Activated CD4-positive, alpha-beta T cell treated with anti-CD3 and anti-CD28 coated beads for 36 hours (primary cell): Measurements from ENCODE around the gene STRIP2. TPM values are rescaled to one million over a fixed set of nuclear protein-coding genes. Genes with fewer than 3 reads are reported as not detected.
A peak's percentile ranks its signal among the peaks of the same experiment; 100 is the strongest.
"Not testable (repeated sequence)": the region's sequence is repeated elsewhere in the genome, so short reads cannot be mapped to it uniquely, and the experiment has no call there.

Experiments
- ATAC-seq: fragments of 200-7000 bp; cut with Tn5 transposase; one replicate; pipeline ENCODE4 v1.10.0; 2021; ENCODE audit warnings: mild to moderate bottlenecking, moderate library complexity
- CTCF ChIA-PET: fragments of 350-600 bp; sonication (Branson Sonifier 250); formaldehyde crosslinking; loops from one replicate; lab custom pipeline; 2021; ENCODE audit warnings: antibody characterized with exemption; lab: Charles Lee
- POLR2A ChIA-PET: fragments of 350-600 bp; sonication (Branson Sonifier 250); formaldehyde crosslinking; loops from one replicate; lab custom pipeline; 2021; ENCODE audit warnings: antibody characterized with exemption, inconsistent platforms; lab: Charles Lee
- DNase-seq: peaks from one replicate; pipeline ENCODE4 v3.0.0-alpha.2; 2020
- H3K27ac Mint-ChIP-seq: one replicate; pipeline ENCODE4 v1.8.0; 2021; ENCODE audit warnings: mixed read lengths
- H3K27me3 Mint-ChIP-seq: one replicate; pipeline ENCODE4 v1.8.0; 2021; ENCODE audit warnings: mixed read lengths
- H3K36me3 Mint-ChIP-seq: one replicate; pipeline ENCODE4 v1.8.0; 2021; ENCODE audit warnings: low read depth, mixed read lengths
- H3K4me1 Mint-ChIP-seq: one replicate; pipeline ENCODE4 v1.8.0; 2021; ENCODE audit warnings: mixed read lengths
- H3K4me3 Mint-ChIP-seq: one replicate; pipeline ENCODE4 v1.8.0; 2021; ENCODE audit warnings: mild to moderate bottlenecking, moderate library complexity, mixed read lengths
- H3K9me3 Mint-ChIP-seq: one replicate; pipeline ENCODE4 v1.8.0; 2021; ENCODE audit warnings: low read depth, mixed read lengths
- intact Hi-C, 2 experiments: fragments of 100-400 bp; cut with DNase I in 1 of 2; cut with micrococcal nuclease in 1 of 2; formaldehyde crosslinking; loops; one replicate each; pipeline versions ENCODE4 v1.14.2 to v1.15.1; 2022 to 2024; cut with DNase I, micrococcal nuclease
- total RNA-seq, 2 experiments: library from RNA; stranded (reverse); gene quantifications; one replicate each; pipeline ENCODE4 v1.2.3, GENCODE V29; 2021

Gene STRIP2
- total RNA-seq, 2 experiments from 2014 or later, result 41.3 to 51.8 TPM

DNA sequence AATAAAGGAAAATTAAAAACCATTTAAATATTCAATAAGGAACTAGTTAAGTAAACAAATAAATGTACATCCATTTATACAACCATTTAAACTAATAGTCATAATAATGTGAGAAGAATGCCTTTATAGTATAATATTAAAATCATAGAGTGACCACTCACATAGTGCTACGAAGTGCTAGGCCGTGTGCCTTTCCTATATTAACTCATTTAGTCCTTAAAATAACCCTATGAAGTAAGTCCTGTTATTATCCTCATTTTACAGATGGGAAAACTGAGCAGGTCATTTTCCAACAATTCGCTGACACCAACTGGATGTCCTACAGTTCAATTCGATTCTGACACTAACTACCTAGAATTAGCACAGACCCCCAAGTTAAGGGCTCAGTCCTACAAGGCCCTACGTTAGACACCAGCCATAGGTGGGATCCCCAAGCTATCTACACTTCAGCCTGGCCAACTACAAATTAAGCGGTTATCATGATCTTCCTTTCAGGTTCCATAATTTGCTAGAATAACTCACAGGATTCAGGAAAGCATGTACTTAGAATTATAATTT, 4.1 kb downstream of the STRIP2 start:
- DNase-seq, result no peak
- H3K4me1 Mint-ChIP-seq, result peaks cover 44% of the 10 kb centered on the region
- H3K4me3 Mint-ChIP-seq, result peak overlapping the region; percentile 34
- no peaks in the 10 kb centered on the region for H3K9me3 Mint-ChIP-seq
- peaks cover 55% of the 10 kb centered on the region for H3K36me3 Mint-ChIP-seq
- peak overlapping the region; percentile 93 for H3K27ac Mint-ChIP-seq
- no peak for ATAC-seq
- POLR2A ChIA-PET, result interaction anchor here (0.9 to 1.6 kb wide), 4 partner anchors 20 to 767 kb away, joined by 3 to 10 read pairs (median 6); partner anchors contain the start of gene TMEM209
- intact Hi-C loops, result loop anchor here (1.0 to 10.0 kb wide), 8 partner anchors 34 to 1474 kb away; partner anchors contain the start of genes AHCYL2 (in 1 of the 2), ATP6V1F (in 1 of the 2), CALU (in 1 of the 2) and TNPO3 (in 1 of the 2)
- H3K27me3 Mint-ChIP-seq, result no peaks in the 10 kb centered on the region
- CTCF ChIA-PET, result interaction anchor here (0.9 to 3.5 kb wide), 14 partner anchors 11 to 571 kb away, joined by 3 to 29 read pairs (median 4); no protein-coding TSS in a partner anchor

DNA sequence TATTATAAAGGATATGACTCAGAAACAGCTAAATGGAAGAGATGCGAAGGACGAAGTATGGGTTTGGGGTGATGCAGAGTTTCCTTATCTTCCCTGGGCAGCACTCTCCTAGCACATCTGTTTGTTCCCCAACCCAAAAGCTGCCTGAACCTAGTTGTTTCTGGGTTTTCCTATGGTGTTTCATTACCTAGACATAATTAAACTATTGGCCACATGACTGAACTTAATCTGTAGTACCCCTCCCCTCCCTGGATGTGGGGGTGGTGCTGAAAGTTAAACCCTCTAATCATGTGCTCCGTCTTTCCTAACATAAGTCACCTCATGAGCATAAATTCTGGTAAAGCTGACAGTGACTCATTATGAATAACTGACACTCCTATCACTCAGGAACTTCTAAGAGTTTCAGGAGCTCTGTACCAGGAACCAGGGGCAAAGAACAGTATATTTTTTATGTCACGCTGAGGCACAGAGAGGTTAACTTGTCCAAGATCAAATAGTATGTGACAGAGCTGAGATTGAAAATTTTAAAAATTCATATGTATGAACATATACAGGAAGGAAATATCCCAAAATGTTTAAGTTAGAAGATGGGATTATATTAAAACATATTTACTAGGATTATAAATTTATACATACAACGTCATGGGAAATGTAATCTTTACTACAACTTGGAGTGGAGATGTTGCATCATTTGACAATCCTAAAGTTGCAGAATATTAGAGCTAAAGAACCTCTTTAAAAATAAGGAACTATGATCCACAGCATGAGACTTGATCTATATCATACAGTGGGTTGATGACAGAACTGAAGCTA, 4.8 kb downstream of the STRIP2 start:
- peak overlapping the region; percentile 95 for H3K27ac Mint-ChIP-seq
- peak; percentile 82 for DNase-seq
- ChIA-PET CTCF (interaction anchor here (0.6 to 3.5 kb wide), 15 partner anchors 10 to 848 kb away, joined by 3 to 29 read pairs (median 4); no protein-coding TSS in a partner anchor), POLR2A (interaction anchor here (0.9 to 1.6 kb wide), 5 partner anchors 21 to 766 kb away, joined by 3 to 10 read pairs (median 4); partner anchors contain the start of gene TMEM209)
- no peaks in the 10 kb centered on the region for H3K27me3 Mint-ChIP-seq
- no peaks in the 10 kb centered on the region for H3K9me3 Mint-ChIP-seq
- intact Hi-C loops, result loop anchor here (1.0 to 10.0 kb wide), 11 partner anchors 32 to 1473 kb away; partner anchors contain the start of genes AHCYL2 (in 1 of the 2), ATP6V1F (in 1 of the 2), CALU (in 1 of the 2) and TNPO3 (in 1 of the 2)
- H3K4me1 Mint-ChIP-seq, result peaks cover 42% of the 10 kb centered on the region
- peak overlapping the region; percentile 52 for H3K4me3 Mint-ChIP-seq
- peak; percentile 70 for ATAC-seq
- H3K36me3 Mint-ChIP-seq, result peaks cover 61% of the 10 kb centered on the region

DNA sequence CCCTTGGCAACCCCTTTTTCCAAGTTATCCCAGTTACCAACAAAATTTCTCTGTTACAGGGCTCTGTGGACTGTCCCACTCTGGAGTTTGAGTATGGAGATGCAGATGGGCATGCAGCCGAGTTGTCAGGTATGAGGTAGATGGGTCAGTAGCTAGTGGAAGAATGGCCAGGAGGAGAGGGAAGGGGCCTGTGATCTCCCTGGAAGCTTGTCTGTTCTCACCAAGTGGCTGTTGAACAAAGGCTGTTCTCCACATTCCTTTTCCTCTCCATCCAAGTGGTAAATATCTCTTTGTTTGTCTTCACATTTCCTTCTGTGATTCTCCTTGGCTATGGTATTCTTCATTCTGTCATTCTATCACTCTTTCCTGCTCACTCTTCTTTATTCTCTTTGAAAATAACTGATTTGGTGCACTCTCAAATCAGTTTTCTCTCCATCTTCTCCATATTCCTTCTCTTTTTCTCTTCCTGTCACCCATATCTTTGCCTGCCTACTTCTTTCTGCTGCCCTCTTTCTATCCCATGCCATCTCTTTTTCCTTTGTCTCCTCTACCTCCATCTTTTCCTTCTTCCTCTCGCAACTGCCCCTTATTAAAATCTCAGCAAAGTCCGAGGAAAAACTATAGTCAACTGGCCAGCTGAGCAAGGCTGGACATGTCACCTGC, 5.9 kb downstream of the STRIP2 start:
- intact Hi-C loops, result loop anchor here (1.0 to 10.0 kb wide), 10 partner anchors 31 to 1472 kb away; partner anchors contain the start of genes ATP6V1F (in 1 of the 2), CALU (in 1 of the 2) and TNPO3 (in 1 of the 2)
- H3K27me3 Mint-ChIP-seq, result no peaks in the 10 kb centered on the region

DNA sequence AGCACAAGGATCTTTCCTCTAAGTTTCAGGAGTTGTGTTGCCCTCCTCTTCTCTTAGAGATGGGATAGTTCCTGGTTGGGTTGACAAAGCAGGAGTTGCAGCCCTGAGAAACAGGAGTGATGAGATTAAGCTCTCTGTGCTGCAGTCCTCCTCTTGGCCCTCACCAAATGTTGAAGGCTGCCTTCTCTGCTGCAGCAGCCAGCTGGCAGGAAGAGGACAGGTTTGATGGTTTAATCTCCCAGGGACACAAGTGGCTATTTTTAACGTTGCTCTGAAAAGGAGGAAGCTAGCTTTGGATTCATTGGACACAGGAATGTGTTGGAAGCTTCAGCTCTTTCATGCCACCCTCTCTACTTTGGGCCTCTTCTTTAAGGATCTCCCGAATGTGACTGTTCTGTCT, 9.4 kb downstream of the STRIP2 start:
- intact Hi-C loops, result no loop called here

More for the DNA sequence above, 5.9 kb downstream of the STRIP2 start:
- no peaks in the 10 kb centered on the region for H3K9me3 Mint-ChIP-seq
- ChIA-PET POLR2A (interaction anchor here (1.1 to 1.6 kb wide), 2 partner anchors 23 to 72 kb away, joined by 3 to 9 read pairs; no protein-coding TSS in a partner anchor), CTCF (interaction anchor here (0.6 to 3.5 kb wide), 9 partner anchors 9 to 849 kb away, joined by 3 to 29 read pairs (median 4); no protein-coding TSS in a partner anchor)
- DNase-seq (no peak), ATAC-seq (no peak)
- peaks cover 69% of the 10 kb centered on the region for H3K36me3 Mint-ChIP-seq
- peaks cover 42% of the 10 kb centered on the region for H3K4me1 Mint-ChIP-seq
- H3K4me3 Mint-ChIP-seq, result peak overlapping the region; percentile 52
- peak overlapping the region; percentile 95 for H3K27ac Mint-ChIP-seq

DNA sequence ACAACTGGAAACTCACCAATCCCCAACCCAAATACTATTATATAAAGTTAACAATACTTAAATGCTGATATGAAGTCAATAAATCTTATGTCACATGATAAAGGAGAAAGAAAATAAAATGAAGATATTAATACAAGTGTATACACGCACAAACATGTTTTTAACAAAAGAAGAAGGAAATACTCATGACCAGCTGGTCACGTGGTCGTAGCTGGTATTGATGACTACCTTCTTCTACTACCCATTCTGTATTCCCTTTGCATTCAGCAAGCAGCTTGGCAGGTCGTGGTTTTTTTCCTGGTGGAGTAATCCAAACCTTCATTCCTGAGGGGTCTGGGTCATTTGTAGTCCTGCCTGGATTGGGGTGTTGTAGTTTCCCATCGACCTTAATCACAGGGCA, 10.5 kb downstream of the STRIP2 start:
- DNase-seq, intact Hi-C loops, H3K4me3 Mint-ChIP-seq, H3K9me3 Mint-ChIP-seq, H3K27me3 Mint-ChIP-seq, POLR2A ChIA-PET, CTCF ChIA-PET, H3K27ac Mint-ChIP-seq, ATAC-seq: not testable (repeated sequence)
- Mint-ChIP-seq H3K4me1 (peaks cover 14% of the 10 kb centered on the region), H3K36me3 (peaks cover 89% of the 10 kb centered on the region)

More for the DNA sequence above, 9.4 kb downstream of the STRIP2 start:
- ATAC-seq (no peak), DNase-seq (no peak)
- Mint-ChIP-seq H3K36me3 (peaks cover 80% of the 10 kb centered on the region), H3K9me3 (peaks cover 3% of the 10 kb centered on the region), H3K4me1 (peaks cover 23% of the 10 kb centered on the region), H3K27ac (peak overlapping the region; percentile 24), H3K4me3 (no peak overlapping the region), H3K27me3 (no peaks in the 10 kb centered on the region)
- ChIA-PET CTCF (interaction anchor here (0.7 to 2.4 kb wide), 4 partner anchors 10 to 173 kb away, joined by 3 to 9 read pairs (median 4); partner anchors contain the start of gene STRIP2), POLR2A (no interaction called here)

DNA sequence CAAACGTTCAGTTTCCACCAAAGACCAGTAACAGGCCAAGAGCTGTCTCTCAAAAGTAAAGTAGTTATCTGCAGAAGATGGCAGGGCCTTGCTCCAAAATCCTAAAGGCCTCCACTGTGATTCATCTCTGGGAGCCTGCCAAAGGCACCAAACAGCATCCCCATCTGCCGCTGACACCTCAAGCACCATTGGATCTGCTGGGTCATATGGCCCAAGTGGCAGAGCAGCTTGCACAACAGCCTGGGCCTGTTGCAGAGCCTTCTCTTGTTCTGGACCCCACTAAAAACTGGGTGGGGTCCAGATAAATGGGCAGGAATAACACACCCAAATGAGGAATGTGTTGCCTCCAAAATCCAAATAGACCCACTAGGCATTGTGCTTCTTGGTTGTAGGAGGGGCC, 12.7 kb downstream of the STRIP2 start:
- H3K4me1 Mint-ChIP-seq, POLR2A ChIA-PET, H3K27ac Mint-ChIP-seq, H3K27me3 Mint-ChIP-seq, H3K9me3 Mint-ChIP-seq, CTCF ChIA-PET, ATAC-seq, DNase-seq, intact Hi-C loops, H3K4me3 Mint-ChIP-seq: not testable (repeated sequence)
- H3K36me3 Mint-ChIP-seq, result peaks cover 85% of the 10 kb centered on the region

DNA sequence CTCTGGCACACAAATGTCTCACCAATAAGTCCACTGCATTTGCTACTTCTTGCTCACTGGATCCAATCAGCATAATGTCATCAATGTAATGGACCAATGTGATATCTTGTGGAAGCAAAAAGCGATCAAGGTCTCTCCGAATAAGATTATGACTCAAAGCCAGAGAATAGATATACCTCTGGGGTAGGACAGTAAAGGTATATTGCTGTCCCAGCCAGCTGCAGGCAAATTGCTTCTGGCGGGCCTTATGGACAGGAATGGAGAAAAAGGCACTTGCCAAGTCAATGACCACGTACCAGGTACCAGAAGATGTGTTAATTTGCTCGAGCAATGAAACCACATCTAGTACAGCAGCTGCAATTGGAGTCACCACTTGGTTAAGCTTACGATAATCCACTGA, 13.2 kb downstream of the STRIP2 start:
- intact Hi-C loops, H3K9me3 Mint-ChIP-seq, H3K4me1 Mint-ChIP-seq, H3K27me3 Mint-ChIP-seq, ATAC-seq, H3K27ac Mint-ChIP-seq, H3K4me3 Mint-ChIP-seq, DNase-seq, POLR2A ChIA-PET, CTCF ChIA-PET: not testable (repeated sequence)
- H3K36me3 Mint-ChIP-seq, result peaks cover 89% of the 10 kb centered on the region

DNA sequence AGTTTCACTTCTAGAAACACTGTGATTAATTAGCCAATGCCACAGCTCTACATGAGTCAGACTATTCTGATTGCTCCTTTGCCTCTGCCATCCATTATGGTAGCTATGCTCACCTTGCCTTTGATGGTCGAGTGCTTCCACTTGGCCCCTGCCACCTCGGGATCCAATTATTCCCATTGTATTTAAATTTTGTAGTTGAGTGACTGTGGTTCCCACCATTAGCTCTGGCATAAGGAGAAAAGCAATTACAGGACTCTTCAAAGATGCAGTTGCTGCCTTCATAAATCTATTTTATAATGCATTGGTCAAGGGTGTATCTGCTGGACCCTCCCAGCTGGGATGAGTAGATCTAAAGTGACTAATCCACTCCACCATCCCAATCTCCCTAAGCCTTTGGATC, 14.4 kb downstream of the STRIP2 start:
- intact Hi-C loops, POLR2A ChIA-PET, H3K27ac Mint-ChIP-seq, H3K27me3 Mint-ChIP-seq, H3K9me3 Mint-ChIP-seq, ATAC-seq, H3K4me1 Mint-ChIP-seq, DNase-seq, H3K4me3 Mint-ChIP-seq: not testable (repeated sequence)
- H3K36me3 Mint-ChIP-seq, result peaks cover 91% of the 10 kb centered on the region
- CTCF ChIA-PET, result interaction anchor here (1.6 to 1.7 kb wide), 2 partner anchors 9 to 81 kb away, joined by 4 to 5 read pairs; no protein-coding TSS in a partner anchor

DNA sequence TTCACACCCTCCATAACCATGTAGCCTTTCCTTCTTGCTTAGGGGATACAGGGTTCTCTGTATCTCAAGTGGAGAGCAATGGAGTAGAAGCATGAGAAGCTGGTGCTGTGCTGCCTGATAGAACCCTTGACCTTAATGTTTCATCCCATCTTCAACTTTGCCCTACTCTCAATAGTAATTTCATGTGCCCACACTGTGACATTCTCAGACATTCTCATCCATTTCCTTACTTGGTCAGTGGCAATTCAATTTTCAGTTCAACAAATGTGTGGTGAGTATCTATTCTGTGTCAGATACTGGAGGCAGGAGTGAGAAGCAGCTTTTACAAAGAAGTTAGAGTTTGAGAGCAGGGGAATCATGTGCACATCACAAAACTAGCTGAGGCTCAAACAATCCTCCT, 16.1 kb downstream of the STRIP2 start:
- Mint-ChIP-seq H3K9me3 (peaks cover 6% of the 10 kb centered on the region), H3K4me3 (no peak overlapping the region), H3K36me3 (peaks cover 91% of the 10 kb centered on the region), H3K27ac (no peak overlapping the region), H3K4me1 (no peaks in the 10 kb centered on the region), H3K27me3 (no peaks in the 10 kb centered on the region)
- ATAC-seq (no peak), DNase-seq (no peak)
- intact Hi-C loops, result no loop called here
- CTCF ChIA-PET, result interaction anchor here (0.6 to 1.5 kb wide), 4 partner anchors 8 to 280 kb away, joined by 3 to 4 read pairs (median 3); no protein-coding TSS in a partner anchor
- POLR2A ChIA-PET, result no interaction called here

DNA sequence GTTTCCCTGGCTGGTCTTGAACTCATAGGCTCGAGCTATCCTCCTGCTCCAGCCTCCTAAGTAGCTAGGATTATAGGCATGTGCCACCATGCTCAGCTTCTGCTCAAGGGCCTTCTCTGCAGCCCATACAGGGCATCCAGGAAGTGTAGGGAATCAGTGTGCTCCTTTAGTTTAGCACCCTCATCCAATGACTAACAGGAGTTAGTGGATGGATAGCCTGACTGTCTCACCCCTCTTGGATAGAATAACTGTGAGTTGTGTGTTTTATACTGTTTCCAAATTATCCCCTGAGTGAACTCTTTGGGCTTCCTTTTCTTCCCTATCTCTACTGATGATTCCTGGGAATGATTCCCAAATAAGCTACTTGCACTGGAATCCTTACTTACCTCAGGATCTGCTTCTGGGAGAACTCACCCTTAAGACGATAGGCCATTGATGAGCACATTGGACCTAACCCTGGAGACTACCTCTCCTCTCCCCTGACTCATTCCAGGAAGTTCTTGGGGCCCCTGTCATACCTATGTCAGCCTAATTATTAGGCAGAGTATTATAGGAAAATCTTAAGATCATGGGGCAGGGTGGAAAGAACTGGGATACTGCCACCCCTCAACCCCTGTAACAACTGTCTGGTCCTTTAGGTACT, 18.5 kb downstream of the STRIP2 start:
- CTCF ChIA-PET, result interaction anchor here (0.6 to 2.6 kb wide), 6 partner anchors 12 to 100 kb away, joined by 3 to 11 read pairs (median 4); no protein-coding TSS in a partner anchor
- POLR2A ChIA-PET, result interaction anchor here (0.6 kb wide), 1 partner anchor 103 kb away, joined by 7 read pairs; no protein-coding TSS in a partner anchor
- Mint-ChIP-seq H3K4me3 (no peak overlapping the region), H3K27ac (no peak overlapping the region), H3K9me3 (peaks cover 4% of the 10 kb centered on the region), H3K27me3 (no peaks in the 10 kb centered on the region), H3K4me1 (no peaks in the 10 kb centered on the region), H3K36me3 (peaks cover 79% of the 10 kb centered on the region)
- DNase-seq, result no peak
- no peak for ATAC-seq
- intact Hi-C loops, result no loop called here
